GM18868 (cell line): Measurements from ENCODE around the gene ZNF592.

Experiments
- ATAC-seq: cut with Tn5 transposase; IDR thresholded peaks from one replicate; pipeline ENCODE4 v1.9.1; 2021; ENCODE audit warnings: mild to moderate bottlenecking, moderate library complexity; ENCODE audit not compliant: unreplicated experiment

ZNF592 gene

GRCh38 chr15:84775867-84776449, 27.6 kb downstream of the ZNF592 start:
- no peak for ATAC-seq

GRCh38 chr15:84778194-84778593, 29.8 kb downstream of the ZNF592 start:
- no peak for ATAC-seq

GRCh38 chr15:84780492-84780891, 32.1 kb downstream of the ZNF592 start:
- ATAC-seq = no peak

GRCh38 chr15:84781495-84781894, 33.1 kb downstream of the ZNF592 start:
- ATAC-seq = no peak

GRCh38 chr15:84782346-84782745, 34.0 kb downstream of the ZNF592 start:
- ATAC-seq = no peak

- no peak for ATAC-seq
Measured at GRCh38 chr15:84783493-84784251, 35.3 kb downstream of the ZNF592 start.

GRCh38 chr15:84784262-84784661, 35.9 kb downstream of the ZNF592 start:
- ATAC-seq = no peak

GRCh38 chr15:84785053-84785452, 36.7 kb downstream of the ZNF592 start:
- no peak for ATAC-seq

- no peak for ATAC-seq
Measured at GRCh38 chr15:84788500-84788899, 40.1 kb downstream of the ZNF592 start.

GRCh38 chr15:84789762-84790161, 41.4 kb downstream of the ZNF592 start:
- peak; percentile 71 for ATAC-seq

GRCh38 chr15:84790676-84791075, 42.3 kb downstream of the ZNF592 start:
- ATAC-seq = no peak

GRCh38 chr15:84791763-84792162, 43.4 kb downstream of the ZNF592 start:
- no peak for ATAC-seq

- no peak for ATAC-seq
Measured at GRCh38 chr15:84793431-84794161, 45.2 kb downstream of the ZNF592 start.

- ATAC-seq = no peak
Measured at GRCh38 chr15:84794162-84794547, 45.8 kb downstream of the ZNF592 start.

- no peak for ATAC-seq
Measured at GRCh38 chr15:84795186-84795585, 46.8 kb downstream of the ZNF592 start.

GRCh38 chr15:84797212-84797611, 48.8 kb downstream of the ZNF592 start:
- ATAC-seq = no peak

- no peak for ATAC-seq
Measured at GRCh38 chr15:84797801-84798200, 49.4 kb downstream of the ZNF592 start.

GRCh38 chr15:84798436-84798946, 50.1 kb downstream of the ZNF592 start:
- no peak for ATAC-seq

- ATAC-seq = no peak
Measured at GRCh38 chr15:84799511-84800187, 51.3 kb downstream of the ZNF592 start.

GRCh38 chr15:84800365-84800806, 52.0 kb downstream of the ZNF592 start:
- no peak for ATAC-seq
